IMR-90 (cell line): ENCODE measurements around the gene TJP3. TPM values are rescaled to one million over a fixed set of nuclear protein-coding genes. Genes with fewer than 3 reads are reported as not detected.

Experiments
- ATAC-seq: fragments of 200-7000 bp; cut with Tn5 transposase; 2 replicates; pipeline ENCODE4 v1.9.1; 2020; ENCODE audit warnings: low read depth, mild to moderate bottlenecking, moderate library complexity
- BruUV-seq: library from RNA; stranded (reverse); fragments of 400-500 nt; replicated peaks from 2 replicates; lab custom pipeline; 2021; lab: Mats Ljungman, UMichigan
- CTCF ChIA-PET: fragments of 300-600 bp; formaldehyde crosslinking; extraction: SDS; loops from one replicate; lab custom pipeline; 2021; ENCODE audit warnings: antibody characterized with exemption; lab: Yijun Ruan, JAX
- POLR2A ChIA-PET: fragments of 300-600 bp; sonication (Branson Sonifier 250); formaldehyde crosslinking; loops from one replicate; lab custom pipeline; 2022; ENCODE audit warnings: antibody characterized with exemption; ENCODE audit not compliant: unreplicated experiment; lab: Charles Lee
- DNase-seq: peaks from one replicate; pipeline ENCODE4 v3.0.0; 2013
- H2AFZ ChIP-seq: replicated peaks from 2 replicates; pipeline ENCODE3; 2013; ENCODE audit warnings: low read length, mild to moderate bottlenecking; ENCODE audit not compliant: poor library complexity
- H2AK5ac ChIP-seq: 2 replicates; pipeline ENCODE4 v1.6.1; 2013; ENCODE audit warnings: low read depth, low read length, inconsistent platforms
- H2AK9ac ChIP-seq: replicated peaks from 2 replicates; pipeline ENCODE3; 2013; ENCODE audit warnings: mild to moderate bottlenecking, low read depth, low read length, moderate library complexity; ENCODE audit not compliant: poor library complexity
- H2BK120ac ChIP-seq: 2 replicates; pipeline ENCODE4 v1.6.1; 2013; ENCODE audit warnings: low read depth, low read length, inconsistent platforms
- H2BK15ac ChIP-seq: 3 replicates; pipeline ENCODE4 v1.6.1; 2013; ENCODE audit warnings: low read depth, low read length, inconsistent platforms
- H2BK20ac ChIP-seq: 2 replicates; pipeline ENCODE4 v1.6.1; 2013; ENCODE audit warnings: low read depth, mild to moderate bottlenecking, inconsistent platforms, low read length, moderate library complexity
- H2BK5ac ChIP-seq: 2 replicates; pipeline ENCODE4 v1.6.1; 2013; ENCODE audit warnings: mild to moderate bottlenecking, low read depth, low read length, inconsistent platforms; ENCODE audit not compliant: poor library complexity, severe bottlenecking
- H3K14ac ChIP-seq: replicated peaks from 2 replicates; pipeline ENCODE4 v1.6.1; 2013; ENCODE audit warnings: low read depth, low read length, inconsistent platforms
- H3K18ac ChIP-seq: 2 replicates; pipeline ENCODE4 v1.6.1; 2013; ENCODE audit warnings: low read depth, low read length, control low read depth
- H3K23ac ChIP-seq: 2 replicates; pipeline ENCODE4 v1.6.1; 2013; ENCODE audit warnings: low read depth, low read length, inconsistent platforms
- H3K27ac ChIP-seq: 2 replicates; pipeline ENCODE4 v1.5.1; 2013; ENCODE audit warnings: mild to moderate bottlenecking, control low read depth, low read length; ENCODE audit not compliant: insufficient read depth
- H3K27me3 ChIP-seq: 2 replicates; pipeline ENCODE4 v1.6.1; 2013; ENCODE audit warnings: low read length; ENCODE audit not compliant: control insufficient read depth, insufficient read depth
- H3K36me3 ChIP-seq: 2 replicates; pipeline ENCODE4 v1.6.1; 2013; ENCODE audit warnings: low read length, mixed read lengths; ENCODE audit not compliant: control insufficient read depth, insufficient read depth
- H3K4ac ChIP-seq: 2 replicates; pipeline ENCODE4 v1.6.1; 2013; ENCODE audit warnings: low read depth, low read length, inconsistent platforms
- H3K4me1 ChIP-seq: 2 replicates; pipeline ENCODE4 v1.6.1; 2013; ENCODE audit warnings: low read length, mixed read lengths; ENCODE audit not compliant: control insufficient read depth, insufficient read depth
- H3K4me2 ChIP-seq: 2 replicates; pipeline ENCODE4 v1.6.1; 2013; ENCODE audit warnings: low read depth, mild to moderate bottlenecking, control low read depth, low read length, moderate library complexity
- H3K4me3 ChIP-seq: 2 replicates; pipeline ENCODE4 v1.5.1; 2013; ENCODE audit warnings: low read depth, mild to moderate bottlenecking, control low read depth, low read length, moderate library complexity; ENCODE audit not compliant: insufficient read depth
- H3K56ac ChIP-seq: 2 replicates; pipeline ENCODE4 v1.6.1; 2013; ENCODE audit warnings: low read length, inconsistent platforms; ENCODE audit not compliant: insufficient read depth; ENCODE audit errors: extremely low read depth
- H3K79me1 ChIP-seq, 2 experiments: 2 replicates each; pipeline ENCODE4 v1.6.1; 2013; ENCODE audit warnings: low read length in 2 of 2, inconsistent platforms in 1 of 2, low read depth in 1 of 2
- H3K9ac ChIP-seq: 2 replicates; pipeline ENCODE4 v1.6.1; 2013; ENCODE audit warnings: low read depth, low read length, control low read depth
- H3K9me1 ChIP-seq: 2 replicates; pipeline ENCODE4 v1.6.1; 2013; ENCODE audit warnings: low read length, inconsistent platforms; ENCODE audit not compliant: insufficient read depth
- H3K9me3 ChIP-seq: 2 replicates; pipeline ENCODE4 v1.6.1; 2013; ENCODE audit warnings: low read length; ENCODE audit not compliant: control insufficient read depth, insufficient read depth
- H4K20me1 ChIP-seq: 2 replicates; pipeline ENCODE4 v1.6.1; 2013; ENCODE audit warnings: low read length, inconsistent platforms; ENCODE audit not compliant: insufficient read depth
- H4K5ac ChIP-seq: 2 replicates; pipeline ENCODE4 v1.6.1; 2013; ENCODE audit warnings: mild to moderate bottlenecking, low read depth, low read length, control low read depth
- H4K8ac ChIP-seq, 2 experiments: 2 replicates each; pipeline ENCODE4 v1.6.1; 2013; ENCODE audit warnings: low read depth in 2 of 2, low read length in 2 of 2, control low read depth in 1 of 2, inconsistent platforms in 1 of 2
- H4K91ac ChIP-seq: 2 replicates; pipeline ENCODE4 v1.6.1; 2013; ENCODE audit warnings: low read depth, low read length, inconsistent platforms; ENCODE audit not compliant: insufficient read depth
- NFE2L2 ChIP-seq: fragments of 150-350 bp; IDR thresholded peaks from 2 replicates; pipeline ENCODE4 v1.6.1; 2016; ENCODE audit warnings: low read depth, mild to moderate bottlenecking, low read length
- POLR2A ChIP-seq: IDR thresholded peaks from 2 replicates; pipeline ENCODE4 v1.6.1; 2012; ENCODE audit warnings: mild to moderate bottlenecking, low read depth, low read length
- WGBS, 2 experiments: methylation state at CpG; one replicate each; pipeline versions ENCODE4 v1.1.5 to v1.1.7; 2013; ENCODE audit warnings: missing lambda C conversion rate in 2 of 2; ENCODE audit not compliant: insufficient read length in 1 of 2; ENCODE audit errors: extremely low coverage in 2 of 2; 5-methylcytosine and 5-hydroxymethylcytosine counted together
- dilution Hi-C: fragments of 300-500 bp; cut with HindIII; formaldehyde crosslinking; loops from one replicate; pipeline ENCODE4 v1.14.3; 2018; ENCODE audit warnings: low sequenced_read_pairs; ENCODE audit not compliant: unreplicated experiment
- in situ Hi-C: fragments of 300-500 bp; cut with MboI; formaldehyde crosslinking; loops from 3 replicates; pipeline ENCODE4 v1.14.3; 2019; ENCODE audit warnings: low sequenced_read_pairs, inconsistent platforms, mixed read lengths
- intact Hi-C: fragments of 100-400 bp; cut with micrococcal nuclease; formaldehyde crosslinking; loops from 2 replicates; pipeline ENCODE4 v1.10.0; 2022
- polyA plus RNA-seq, 3 experiments: library from polyadenylated mRNA; depleted of rRNA; stranded (reverse); fragments of >200 nt; gene quantifications; 2 replicates each; pipeline ENCODE4 v1.2.3, GENCODE V29; 2012; ENCODE audit warnings: low replicate concordance in 1 of 3
- total RNA-seq: library from RNA; depleted of rRNA; stranded (reverse); fragments of >200 nt; gene quantifications from 2 replicates; pipeline ENCODE4 v1.2.3, GENCODE V29; 2012
- TF ChIP-seq, protein P1 (sequence below): conservative IDR thresholded peaks from 2 replicates; pipeline ENCODE4 v1.5.1; 2012; ENCODE audit warnings: mild to moderate bottlenecking, low read depth, low read length, improper control_type of control experiment

TJP3 gene
- total and polyA plus RNA-seq, 2 of the 4 experiments (the other 2 are of a cell fraction), result not detected

DNA sequence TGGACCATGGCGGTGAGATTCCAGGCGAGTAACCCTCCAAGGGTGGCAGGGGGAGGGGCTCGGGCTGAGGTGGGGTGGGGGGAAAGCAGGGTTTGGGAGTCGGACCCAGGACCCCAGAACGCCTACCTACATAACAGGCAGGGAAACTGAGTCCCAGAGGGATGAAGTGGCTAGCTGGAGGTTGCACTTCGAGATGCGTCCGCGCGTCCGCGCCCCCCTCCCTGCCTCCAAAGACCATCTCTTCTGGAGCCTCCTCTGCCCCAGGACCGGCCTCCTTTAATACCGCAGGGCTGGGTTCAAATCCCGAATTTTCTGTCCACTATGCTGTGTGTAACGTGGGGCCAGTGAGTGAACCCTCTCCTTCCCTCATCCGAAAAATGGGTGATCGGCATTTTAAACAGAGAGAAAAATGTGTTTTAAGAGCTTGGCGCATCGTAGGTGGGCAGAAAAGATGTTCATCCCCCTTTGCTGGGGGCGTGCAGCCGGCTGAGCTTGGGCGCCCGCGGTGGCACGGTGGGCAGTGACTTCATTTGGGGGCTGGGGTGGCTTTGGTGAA lies 13.8 kb downstream of the TJP3 start:
- H3K79me1 ChIP-seq, result no peaks in the 10 kb centered on the region
- dilution Hi-C loops (no loop called here), in situ Hi-C loops (no loop called here), intact Hi-C loops (no loop called here)
- no peak overlapping the region for H2BK120ac ChIP-seq
- H3K56ac ChIP-seq, result no peak overlapping the region
- no peak overlapping the region for H3K4ac ChIP-seq
- H3K9ac ChIP-seq, result no peak overlapping the region
- H4K8ac ChIP-seq, result no peak overlapping the region
- no peaks in the 10 kb centered on the region for H3K9me3 ChIP-seq
- peak overlapping the region; percentile 75 for H2AFZ ChIP-seq
- ChIA-PET POLR2A (no interaction called here), CTCF (no interaction called here)
- H2BK20ac ChIP-seq, result no peak overlapping the region
- H2BK15ac ChIP-seq, result no peak overlapping the region
- no peak overlapping the region for H3K27ac ChIP-seq
- no peaks in the 10 kb centered on the region for H3K4me1 ChIP-seq
- H2AK9ac ChIP-seq, result no peak overlapping the region
- H2BK5ac ChIP-seq, result no peak overlapping the region
- ATAC-seq (no peak), DNase-seq (no peak)
- H4K20me1 ChIP-seq, result no peaks in the 10 kb centered on the region
- no peaks in the 10 kb centered on the region for H3K9me1 ChIP-seq
- no peak overlapping the region for H4K91ac ChIP-seq
- H3K4me2 ChIP-seq, result no peak overlapping the region
- no peak overlapping the region; the same call in 1 of the 2 replicates for H3K23ac ChIP-seq
- H4K5ac ChIP-seq, result no peak overlapping the region
- H2AK5ac ChIP-seq, result no peak overlapping the region
- peaks cover 38% of the 10 kb centered on the region for H3K27me3 ChIP-seq
- 0% methylated on average over 9 of the region's 26 CpGs; no CpG with 5 or more reads in 1 of the 2 experiments for WGBS, 2 experiments
- BruUV-seq, result no TSS peak
- no peak for TF ChIP-seq NFE2L2
- TF ChIP-seq POLR2A, result no peak
- TF ChIP-seq, protein P1, sequence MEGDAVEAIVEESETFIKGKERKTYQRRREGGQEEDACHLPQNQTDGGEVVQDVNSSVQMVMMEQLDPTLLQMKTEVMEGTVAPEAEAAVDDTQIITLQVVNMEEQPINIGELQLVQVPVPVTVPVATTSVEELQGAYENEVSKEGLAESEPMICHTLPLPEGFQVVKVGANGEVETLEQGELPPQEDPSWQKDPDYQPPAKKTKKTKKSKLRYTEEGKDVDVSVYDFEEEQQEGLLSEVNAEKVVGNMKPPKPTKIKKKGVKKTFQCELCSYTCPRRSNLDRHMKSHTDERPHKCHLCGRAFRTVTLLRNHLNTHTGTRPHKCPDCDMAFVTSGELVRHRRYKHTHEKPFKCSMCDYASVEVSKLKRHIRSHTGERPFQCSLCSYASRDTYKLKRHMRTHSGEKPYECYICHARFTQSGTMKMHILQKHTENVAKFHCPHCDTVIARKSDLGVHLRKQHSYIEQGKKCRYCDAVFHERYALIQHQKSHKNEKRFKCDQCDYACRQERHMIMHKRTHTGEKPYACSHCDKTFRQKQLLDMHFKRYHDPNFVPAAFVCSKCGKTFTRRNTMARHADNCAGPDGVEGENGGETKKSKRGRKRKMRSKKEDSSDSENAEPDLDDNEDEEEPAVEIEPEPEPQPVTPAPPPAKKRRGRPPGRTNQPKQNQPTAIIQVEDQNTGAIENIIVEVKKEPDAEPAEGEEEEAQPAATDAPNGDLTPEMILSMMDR, result no peak
- no peak overlapping the region for H3K14ac ChIP-seq
- H3K36me3 ChIP-seq, result no peaks in the 10 kb centered on the region
- H3K18ac ChIP-seq, result no peak overlapping the region
- no peak overlapping the region for H3K4me3 ChIP-seq
